Endothelial cell of umbilical vein (primary cell): ENCODE results near the gene ZNF281. TPM values are rescaled to one million over a fixed set of nuclear protein-coding genes. Genes with fewer than 3 reads are reported as not detected.

Experiments used
- BruUV-seq: library from RNA; stranded (reverse); fragments of 400-500 nt; replicated peaks from 2 replicates; lab custom pipeline; 2021; lab: Mats Ljungman, UMichigan
- CTCF ChIA-PET: fragments of 300-600, 350-600 bp; sonication (Branson Sonifier 250); formaldehyde crosslinking; loops from one replicate; lab custom pipeline; 2021; ENCODE audit warnings: antibody characterized with exemption, inconsistent platforms; lab: Charles Lee
- POLR2A ChIA-PET: fragments of 300-600, 350-600 bp; sonication (Branson Sonifier 250); formaldehyde crosslinking; loops from one replicate; lab custom pipeline; 2021; ENCODE audit warnings: antibody characterized with exemption, inconsistent platforms; lab: Charles Lee
- DNase-seq: peaks from one replicate; pipeline ENCODE4 v3.0.0-alpha.2; 2011; ENCODE audit warnings: low read depth, low spot score
- FAIRE-seq: peaks from 2 replicates; lab custom pipeline; 2011; peaks lifted over from hg19 to GRCh38; lab: Jason Lieb, UNC
- H2AFZ ChIP-seq: 2 replicates; pipeline ENCODE4 v1.6.0; 2012; ENCODE audit warnings: low read depth, low read length, control low read depth, inconsistent platforms
- H3K27ac ChIP-seq: 2 replicates; pipeline ENCODE4 v1.5.1; 2011; ENCODE audit warnings: low read depth, mild to moderate bottlenecking, control low read depth, low read length, moderate library complexity; ENCODE audit not compliant: insufficient read depth
- H3K27me3 ChIP-seq, 2 experiments: 2 replicates each; pipeline versions ENCODE4 v1.6.0 to v1.6.1; 2011; ENCODE audit warnings: low read length in 2 of 2, mixed read lengths in 1 of 2; ENCODE audit not compliant: control insufficient read depth in 2 of 2, insufficient read depth in 2 of 2
- H3K36me3 ChIP-seq, 2 experiments: 2 replicates in 1 of 2; 3 replicates in 1 of 2; pipeline ENCODE4 v1.5.1; 2011; ENCODE audit warnings: low read length in 2 of 2, mild to moderate bottlenecking in 1 of 2, moderate library complexity in 1 of 2; ENCODE audit not compliant: control insufficient read depth in 2 of 2, insufficient read depth in 2 of 2; ENCODE audit errors: extremely low read depth in 1 of 2
- H3K4me1 ChIP-seq: 3 replicates; pipeline ENCODE4 v1.5.1; 2011; ENCODE audit warnings: mild to moderate bottlenecking, low read length; ENCODE audit not compliant: control insufficient read depth, insufficient read depth; ENCODE audit errors: extremely low read depth
- H3K4me2 ChIP-seq: 2 replicates; pipeline ENCODE4 v1.6.1; 2011; ENCODE audit warnings: low read length, control low read depth, mixed read lengths; ENCODE audit not compliant: insufficient read depth
- H3K4me3 ChIP-seq, 3 experiments: fragments of 200-600 bp in 1 of 3; sonication (generic), shearing (Covaris generic) in 1 of 3; replicated peaks in 1 of 3; 2 replicates each; pipeline ENCODE4 v1.5.1; 2011 to 2016; ENCODE audit warnings: control low read depth in 3 of 3, low read length in 3 of 3, mild to moderate bottlenecking in 2 of 3, inconsistent platforms in 1 of 3, low read depth in 1 of 3, moderate library complexity in 1 of 3; ENCODE audit not compliant: insufficient read depth in 1 of 3
- H3K79me2 ChIP-seq: 2 replicates; pipeline ENCODE4 v1.6.0; 2012; ENCODE audit warnings: low read length, inconsistent platforms; ENCODE audit not compliant: control insufficient read depth, insufficient read depth
- H3K9ac ChIP-seq: replicated peaks from 2 replicates; pipeline ENCODE3; 2011; ENCODE audit warnings: low read length, control low read depth; ENCODE audit not compliant: insufficient read depth; ENCODE audit errors: extremely low read depth
- H3K9me1 ChIP-seq: replicated peaks from 3 replicates; pipeline ENCODE4 v1.6.0; 2011; ENCODE audit warnings: mild to moderate bottlenecking, low read length; ENCODE audit not compliant: control insufficient read depth, insufficient read depth; ENCODE audit errors: extremely low read depth
- H3K9me3 ChIP-seq: replicated peaks from 2 replicates; pipeline ENCODE4 v1.5.1; 2012; ENCODE audit warnings: low read length, inconsistent platforms; ENCODE audit not compliant: control insufficient read depth, insufficient read depth
- H4K20me1 ChIP-seq: replicated peaks from 2 replicates; pipeline ENCODE3; 2011; ENCODE audit warnings: mild to moderate bottlenecking, low read length; ENCODE audit not compliant: control insufficient read depth, insufficient read depth; ENCODE audit errors: extremely low read depth
- CTCF ChIP-seq, 2 donors: IDR thresholded peaks; 1 replicate in 1 of 2; 2 replicates in 1 of 2; pipeline ENCODE4 v1.5.1; 2011; ENCODE audit warnings: low read length in 2 of 2, mild to moderate bottlenecking in 2 of 2, moderate library complexity in 2 of 2, control low read depth in 1 of 2, inconsistent platforms in 1 of 2, low read depth in 1 of 2; ENCODE audit not compliant: insufficient read depth in 1 of 2; ENCODE audit errors: extremely low read depth in 1 of 2
- EZH2 ChIP-seq: IDR thresholded peaks from 2 replicates; pipeline ENCODE4 v1.6.1; 2012; ENCODE audit warnings: borderline replicate concordance, low read depth, mild to moderate bottlenecking, moderate library complexity, low read length, inconsistent platforms; ENCODE audit not compliant: severe bottlenecking
- FOS ChIP-seq: IDR thresholded peaks from 2 replicates; pipeline ENCODE4 v1.6.1; 2011; ENCODE audit warnings: mild to moderate bottlenecking, low read length, moderate library complexity, borderline replicate concordance; ENCODE audit not compliant: insufficient read depth
- GATA2 ChIP-seq: IDR thresholded peaks from 2 replicates; pipeline ENCODE4 v1.7.0; 2011; ENCODE audit warnings: low read depth, mild to moderate bottlenecking, moderate library complexity, mixed read lengths, low read length; ENCODE audit not compliant: insufficient read length, insufficient read depth
- JUN ChIP-seq: IDR thresholded peaks from 2 replicates; pipeline ENCODE4 v1.6.1; 2011; ENCODE audit warnings: borderline replicate concordance, low read depth; ENCODE audit not compliant: insufficient read length, insufficient read depth
- MYC ChIP-seq: IDR thresholded peaks from one replicate; pipeline ENCODE4 v1.6.1; 2011; ENCODE audit warnings: mild to moderate bottlenecking, low read depth, low read length
- POLR2A ChIP-seq: IDR thresholded peaks from 2 replicates; pipeline ENCODE4 v1.6.1; 2012; ENCODE audit warnings: low read depth, mild to moderate bottlenecking, control low read depth, low read length
- POLR2AphosphoS5 ChIP-seq: IDR thresholded peaks from 2 replicates; pipeline ENCODE4 v1.6.1; 2012; ENCODE audit warnings: low read depth, mild to moderate bottlenecking, control low read depth, low read length, moderate library complexity; ENCODE audit not compliant: insufficient read depth
- dilution Hi-C: fragments of 300-500 bp; cut with MboI; formaldehyde crosslinking; loops from one replicate; pipeline ENCODE4 v1.15.0; 2019; ENCODE audit warnings: low sequenced_read_pairs; ENCODE audit not compliant: extremely low pct_ligation_motif_present
- intact Hi-C: fragments of 100-400 bp; cut with micrococcal nuclease; formaldehyde crosslinking; loops from one replicate; pipeline ENCODE4 v1.10.0; 2022
- polyA plus RNA-seq, 4 experiments: library from polyadenylated mRNA; depleted of rRNA in 3 of 4; stranded (reverse) in 3 of 4; unstranded in 1 of 4; fragments of >200 nt; gene quantifications; 2 replicates each; pipeline versions ENCODE4 v1.2.1 to v1.2.3, GENCODE V29; 2011 to 2012; ENCODE audit warnings: missing spikeins in 1 of 4
- total RNA-seq: library from RNA; stranded (reverse); gene quantifications from 2 replicates; pipeline ENCODE4 v1.2.3, GENCODE V29; 2021
- TF ChIP-seq, protein P1 (sequence below): IDR thresholded peaks from 2 replicates; pipeline ENCODE4 v1.6.1; 2011; ENCODE audit not compliant: insufficient read depth, insufficient read length

ZNF281 gene
- total and polyA plus RNA-seq, 2 donors (not counting 3 experiments of a cell fraction or from before 2014, with no cell fraction given), result 5.2 to 22.3 TPM

GRCh38 chr1:200429221-200429751, 19.4 kb upstream of the ZNF281 start:
- H3K36me3 ChIP-seq, result no peaks in the 10 kb centered on the region
- no peak overlapping the region for H3K9ac ChIP-seq
- no peaks in the 10 kb centered on the region for H3K9me1 ChIP-seq
- H3K4me3 ChIP-seq, result no peak overlapping the region
- no peak for FAIRE-seq
- TF ChIP-seq JUN (no peak), POLR2AphosphoS5 (no peak), GATA2 (no peak), FOS (no peak), EZH2 (no peak), CTCF (IDR thresholded peaks at IDR 0.05; ENCODE audit: extremely low read depth in 1 of 2, insufficient read depth in 1 of 2, low read depth in 1 of 2, low read length in 2 of 2) (no peak), POLR2A (no peak), MYC (no peak)
- TF ChIP-seq, protein P1, sequence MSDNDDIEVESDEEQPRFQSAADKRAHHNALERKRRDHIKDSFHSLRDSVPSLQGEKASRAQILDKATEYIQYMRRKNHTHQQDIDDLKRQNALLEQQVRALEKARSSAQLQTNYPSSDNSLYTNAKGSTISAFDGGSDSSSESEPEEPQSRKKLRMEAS, result no peak
- no TSS peak for BruUV-seq
- ChIA-PET CTCF (interaction anchor here (0.9 kb wide), 1 partner anchor 46 kb away, joined by 3 read pairs; no protein-coding TSS in a partner anchor), POLR2A (no interaction called here)
- no peak overlapping the region for H2AFZ ChIP-seq
- no peak overlapping the region for H3K27ac ChIP-seq
- DNase-seq, result no peak
- no peaks in the 10 kb centered on the region for H3K27me3 ChIP-seq
- dilution Hi-C loops (no loop called here), intact Hi-C loops (loop anchor here (5.0 kb wide), 1 partner anchor 38 kb away; no protein-coding TSS in a partner anchor)
- H3K4me1 ChIP-seq, result no peaks in the 10 kb centered on the region
- no peaks in the 10 kb centered on the region for H3K79me2 ChIP-seq
- no peaks in the 10 kb centered on the region for H4K20me1 ChIP-seq
- H3K4me2 ChIP-seq, result no peak overlapping the region
- H3K9me3 ChIP-seq, result no peaks in the 10 kb centered on the region
